ENCODE results near the gene LAMC1.

GRCh38 chr1:183193963-183194525 lies 170.8 kb downstream of the LAMC1 start:
- TF ChIP-seq POLR2A (IDR thresholded peaks at IDR 0.05) (no peak), CTCF (IDR thresholded peaks at IDR 0.05) (no peak)
